Nephron progenitor cell (in vitro differentiated cells): ENCODE results near the gene ALK.

Source experiments
- DNase-seq: peaks from one replicate; pipeline ENCODE4 v3.0.0; 2021
- H3K27ac Mint-ChIP-seq: 2 replicates; pipeline ENCODE4 v1.8.0; 2021; ENCODE audit warnings: mild to moderate bottlenecking, moderate library complexity, mixed read lengths
- H3K27me3 Mint-ChIP-seq: 2 replicates; pipeline ENCODE4 v1.8.0; 2021; ENCODE audit warnings: mild to moderate bottlenecking, low read depth, mixed read lengths; ENCODE audit not compliant: poor library complexity
- H3K36me3 Mint-ChIP-seq: 2 replicates; pipeline ENCODE4 v1.8.0; 2021; ENCODE audit warnings: low read depth, mixed read lengths
- H3K4me1 Mint-ChIP-seq: 2 replicates; pipeline ENCODE4 v1.8.0; 2021; ENCODE audit warnings: mixed read lengths
- H3K4me3 Mint-ChIP-seq: 2 replicates; pipeline ENCODE4 v1.8.0; 2021; ENCODE audit warnings: mild to moderate bottlenecking, moderate library complexity, mixed read lengths
- H3K9me3 Mint-ChIP-seq: 2 replicates; pipeline ENCODE4 v1.8.0; 2021; ENCODE audit warnings: mild to moderate bottlenecking, moderate library complexity, mixed read lengths
- CTCF ChIP-seq: fragments of 200-600 bp; sonication (generic); IDR thresholded peaks from 2 replicates; pipeline ENCODE4 v1.5.0; 2021; ENCODE audit warnings: antibody characterized with exemption

ALK gene

GRCh38 chr2:29475499-29475898 lies 445.9 kb downstream of the ALK start:
- Mint-ChIP-seq H3K36me3 (peaks cover 6% of the 10 kb centered on the region), H3K4me1 (peaks cover 48% of the 10 kb centered on the region), H3K27me3 (peaks cover 4% of the 10 kb centered on the region), H3K9me3 (peaks cover 22% of the 10 kb centered on the region), H3K27ac (peak overlapping the region; percentile 97), H3K4me3 (no peak overlapping the region)
- DNase-seq, result no peak
- no peak for TF ChIP-seq CTCF

GRCh38 chr2:29469961-29470360 lies 451.4 kb downstream of the ALK start:
- no peak for TF ChIP-seq CTCF
- Mint-ChIP-seq H3K9me3 (peaks cover 39% of the 10 kb centered on the region), H3K27ac (no peak overlapping the region), H3K27me3 (no peaks in the 10 kb centered on the region), H3K36me3 (peaks cover 14% of the 10 kb centered on the region), H3K4me1 (peaks cover 5% of the 10 kb centered on the region), H3K4me3 (no peak overlapping the region)
- no peak for DNase-seq

GRCh38 chr2:29469516-29469915 lies 451.9 kb downstream of the ALK start:
- Mint-ChIP-seq H3K27me3 (peaks cover 2% of the 10 kb centered on the region), H3K4me1 (peaks cover 2% of the 10 kb centered on the region), H3K27ac (no peak overlapping the region), H3K36me3 (peaks cover 14% of the 10 kb centered on the region), H3K9me3 (peaks cover 39% of the 10 kb centered on the region), H3K4me3 (no peak overlapping the region)
- TF ChIP-seq CTCF, result no peak
- DNase-seq, result no peak

GRCh38 chr2:29463181-29463900 lies 458.0 kb downstream of the ALK start:
- no peak overlapping the region for H3K4me3 Mint-ChIP-seq
- H3K36me3 Mint-ChIP-seq, result no peaks in the 10 kb centered on the region
- H3K27me3 Mint-ChIP-seq, result peaks cover 5% of the 10 kb centered on the region
- H3K27ac Mint-ChIP-seq, result no peak overlapping the region
- no peaks in the 10 kb centered on the region for H3K4me1 Mint-ChIP-seq
- DNase-seq, result no peak
- H3K9me3 Mint-ChIP-seq, result no peaks in the 10 kb centered on the region
- TF ChIP-seq CTCF, result no peak

- Mint-ChIP-seq H3K27ac (no peak overlapping the region), H3K27me3 (peaks cover 5% of the 10 kb centered on the region), H3K4me3 (no peak overlapping the region), H3K9me3 (no peaks in the 10 kb centered on the region), H3K36me3 (no peaks in the 10 kb centered on the region), H3K4me1 (no peaks in the 10 kb centered on the region)
- TF ChIP-seq CTCF, result no peak
- no peak for DNase-seq
Measured at GRCh38 chr2:29462293-29462692, 459.1 kb downstream of the ALK start.

- no peak for TF ChIP-seq CTCF
- no peak overlapping the region for H3K4me3 Mint-ChIP-seq
- no peak overlapping the region for H3K27ac Mint-ChIP-seq
- DNase-seq, result no peak
- no peaks in the 10 kb centered on the region for H3K9me3 Mint-ChIP-seq
- peaks cover 5% of the 10 kb centered on the region for H3K4me1 Mint-ChIP-seq
- peaks cover 9% of the 10 kb centered on the region for H3K27me3 Mint-ChIP-seq
- no peaks in the 10 kb centered on the region for H3K36me3 Mint-ChIP-seq
Measured at GRCh38 chr2:29460190-29460589, 461.2 kb downstream of the ALK start.
